GM15510 (cell line): Measurements from ENCODE around the gene FKBP5.

Experiments used
- POLR2A ChIP-seq: IDR thresholded peaks from 3 replicates; pipeline ENCODE4 v1.6.1; 2011; ENCODE audit warnings: borderline replicate concordance; ENCODE audit not compliant: insufficient read length; ENCODE audit errors: extremely low read depth

The FKBP5 gene

DNA sequence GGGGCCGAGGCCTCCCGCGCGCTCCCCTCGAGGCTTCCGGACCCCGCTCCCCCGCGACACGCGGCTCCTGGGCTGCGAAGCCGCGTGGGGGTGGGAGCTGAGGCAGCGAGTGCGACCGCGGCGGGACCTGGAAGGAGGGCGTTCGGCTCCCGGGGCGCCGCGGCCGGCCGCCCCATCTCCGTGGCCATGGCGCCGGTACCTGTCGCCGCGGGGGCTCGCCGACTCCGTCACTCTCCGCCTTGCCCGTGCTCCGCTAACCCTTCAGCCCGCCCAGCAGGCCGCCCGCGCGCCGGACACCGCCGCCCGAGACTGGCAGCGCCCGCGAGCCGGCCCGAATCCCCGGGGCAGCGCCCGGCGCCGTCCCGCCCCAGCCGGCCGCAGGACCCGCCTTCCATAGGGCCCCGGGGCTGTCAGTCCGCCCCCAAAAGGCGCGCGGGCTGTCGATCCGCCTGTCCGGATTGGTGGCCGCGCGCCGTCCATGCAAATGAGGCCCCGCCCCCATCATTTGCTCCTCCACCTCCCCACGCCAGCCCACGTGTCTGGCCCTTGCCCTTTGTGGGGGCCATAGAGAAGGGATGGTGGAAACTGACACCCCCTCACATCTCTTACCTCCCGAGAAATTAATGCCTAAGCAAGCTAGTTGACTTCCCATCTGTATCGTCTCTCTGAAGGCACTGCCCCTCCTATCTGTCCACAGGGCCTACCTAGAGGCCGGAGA lies at the start of gene FKBP5:
FKBP5 (minus strand) TSS at position 311 of the 718 bp plus-strand sequence. CDS start 46,091 bp downstream, outside the sequence.
- peak; percentile 94 for TF ChIP-seq POLR2A

- TF ChIP-seq POLR2A, result no peak
Observed at GRCh38 chr6:35737413-35738211, 48.9 kb upstream of the FKBP5 start.

DNA sequence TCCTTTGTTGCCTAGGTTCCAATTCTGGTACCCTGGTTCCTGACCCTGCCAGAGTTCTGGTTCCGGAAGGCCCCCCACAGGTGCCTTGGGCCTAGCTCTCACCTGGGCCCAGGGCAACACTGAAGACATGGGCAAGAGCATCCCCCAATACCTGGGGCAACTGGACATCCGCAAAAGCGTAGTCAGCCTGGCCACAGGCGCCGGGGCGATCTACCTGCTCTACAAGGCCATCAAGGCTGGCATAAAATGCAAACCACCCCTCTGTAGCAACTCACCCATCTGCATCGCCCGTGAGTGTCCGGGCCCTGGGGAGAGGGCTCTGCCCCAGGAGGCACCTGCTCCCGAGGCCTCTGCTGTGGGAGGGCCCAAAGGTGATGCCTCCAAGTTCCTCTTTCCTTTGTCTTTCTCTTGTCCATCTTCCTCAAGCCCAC lies 48.3 kb upstream of the FKBP5 start, which contains the start of gene ARMC12:
ARMC12 (plus strand) TSS at position 51 of the 431 bp plus-strand sequence; CDS start at position 128, 77 bp downstream.
- no peak for TF ChIP-seq POLR2A

GRCh38 chr6:35736253-35736894 lies 47.7 kb upstream of the FKBP5 start:
- no peak for TF ChIP-seq POLR2A

DNA sequence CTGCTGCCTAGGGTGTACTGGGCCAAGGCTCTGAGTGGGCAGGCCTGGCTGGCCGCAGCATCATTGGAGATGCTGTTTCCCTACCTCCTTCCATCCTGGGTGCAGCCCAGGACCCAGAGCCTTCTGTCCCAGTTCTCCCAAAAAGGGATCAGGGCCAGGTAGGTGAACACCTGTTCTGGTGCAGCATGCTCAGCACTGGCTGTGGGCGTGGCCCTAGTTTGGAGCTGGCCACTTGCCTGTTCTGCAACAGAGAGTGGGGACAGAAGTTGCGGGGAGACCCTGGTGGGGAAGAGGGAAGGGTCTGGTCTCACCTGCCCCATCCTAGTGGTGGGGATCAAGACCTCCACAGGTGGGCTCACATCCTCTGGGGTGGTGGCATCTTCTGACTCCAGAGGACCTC lies 46.7 kb upstream of the FKBP5 start:
- TF ChIP-seq POLR2A, result no peak

GRCh38 chr6:35733633-35734032 lies 44.9 kb upstream of the FKBP5 start:
- no peak for TF ChIP-seq POLR2A

- TF ChIP-seq POLR2A, result peak; percentile 64
Observed at GRCh38 chr6:35731736-35732532, 43.2 kb upstream of the FKBP5 start.

GRCh38 chr6:35731414-35731735 lies 42.7 kb upstream of the FKBP5 start:
- TF ChIP-seq POLR2A, result peak; percentile 67

DNA sequence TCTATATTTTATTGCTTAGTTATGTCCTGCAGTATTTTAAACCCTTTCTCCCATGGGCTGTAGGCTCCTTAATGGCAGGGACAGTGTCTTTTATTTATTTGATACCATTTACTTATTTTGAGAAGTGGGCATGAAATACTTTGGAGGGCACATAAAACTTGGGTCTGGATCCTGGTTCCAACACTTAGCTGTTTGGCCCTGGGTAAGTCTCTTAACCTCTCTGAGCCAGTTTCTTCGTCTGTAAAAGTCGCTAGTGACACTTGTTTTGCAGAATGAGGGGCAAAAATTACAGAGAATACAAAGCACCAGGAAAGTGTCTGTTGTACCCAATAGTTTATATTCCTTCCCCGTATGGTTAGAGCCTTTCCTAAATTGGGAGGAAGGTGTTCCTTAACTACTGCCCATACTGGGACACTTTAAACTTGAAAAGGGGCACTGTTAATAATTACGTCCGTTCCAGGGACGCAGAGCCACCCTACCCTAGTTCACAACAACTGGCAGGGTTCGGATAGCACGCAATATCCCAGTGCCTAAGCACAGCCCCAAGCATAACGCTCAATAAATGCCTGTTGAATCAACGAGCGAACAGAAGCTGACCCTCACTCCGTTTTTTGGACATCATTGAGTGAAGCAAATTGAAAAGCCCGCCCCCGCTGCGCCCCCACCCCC lies 42.2 kb upstream of the FKBP5 start:
- no peak for TF ChIP-seq POLR2A

DNA sequence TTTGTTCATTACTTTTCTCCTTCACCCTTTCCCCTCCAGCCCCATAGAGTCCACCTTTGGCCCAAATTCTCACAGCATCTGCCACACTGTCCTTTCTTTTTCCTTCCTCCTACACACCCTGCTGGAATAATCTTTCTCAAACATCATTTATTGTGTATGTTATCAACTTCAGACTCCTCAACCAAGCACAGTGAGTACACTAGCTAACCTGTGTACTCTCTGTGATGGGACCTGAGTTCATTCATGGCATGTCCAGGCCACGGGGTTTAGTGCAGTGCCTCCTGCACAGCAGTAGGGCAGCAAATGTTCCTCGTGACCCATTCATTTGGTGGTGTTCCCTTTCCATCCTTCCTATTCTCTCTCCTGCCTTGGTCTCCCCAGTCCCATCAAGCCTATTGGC lies 41.0 kb upstream of the FKBP5 start:
- no peak for TF ChIP-seq POLR2A

- no peak for TF ChIP-seq POLR2A
Observed at GRCh38 chr6:35728683-35729678, 40.3 kb upstream of the FKBP5 start.

DNA sequence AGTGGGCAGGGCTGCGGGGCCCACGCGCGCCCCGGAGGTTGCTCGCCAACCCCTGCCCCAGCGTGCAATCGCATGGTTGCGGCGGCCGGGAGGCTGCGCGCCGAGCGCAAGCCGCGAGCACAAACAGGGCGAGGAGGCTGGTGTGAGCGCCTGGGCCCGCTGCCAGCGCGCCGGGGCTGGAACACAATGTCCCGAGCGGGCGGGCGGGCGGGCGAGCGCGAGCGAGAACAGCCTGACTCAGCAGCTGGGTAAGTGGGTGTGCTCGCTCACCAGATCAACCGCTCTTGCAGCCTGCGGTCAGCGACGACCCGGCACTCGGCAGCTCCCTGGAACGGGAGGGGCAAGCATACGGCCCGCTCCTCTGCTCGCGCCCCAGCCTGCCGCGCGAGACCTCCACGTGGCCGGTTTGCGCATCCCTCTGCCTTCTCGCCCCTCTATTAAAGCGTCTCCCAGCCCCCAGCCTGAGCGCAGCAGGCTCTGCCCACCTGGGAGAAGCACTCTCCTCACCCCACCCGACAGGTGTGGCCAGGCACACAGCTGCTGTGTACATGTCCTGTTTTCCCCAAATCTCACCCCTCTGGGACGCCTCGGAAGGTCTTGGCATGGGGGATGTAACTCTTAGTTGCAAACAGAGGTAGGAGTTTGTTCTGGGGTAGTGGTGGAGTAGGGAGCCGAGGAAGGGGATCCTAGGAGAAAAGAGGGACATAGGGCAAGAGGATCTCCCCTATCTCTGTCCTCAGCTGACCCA lies 39.4 kb upstream of the FKBP5 start:
- peak; percentile 46 for TF ChIP-seq POLR2A
